Measurements from ENCODE around the gene KRTAP2-4.
"Not testable (repeated sequence)": the region's sequence is repeated elsewhere in the genome, so short reads cannot be mapped to it uniquely, and the experiment has no call there.

The KRTAP2-4 gene

GRCh38 chr17:41064301-41064700 is 1.4 kb downstream of the KRTAP2-4 start:
- DNase-seq (ENCODE audit: low read depth, low spot score): no peak
- in situ Hi-C loops (cut with HindIII; ENCODE audit: low sequenced_read_pairs): no loop called here
- no peak overlapping the region for H3K4me3 ChIP-seq (ENCODE audit: low read depth, low read length)
- no peak for TF ChIP-seq CTCF (IDR thresholded peaks at IDR 0.05; ENCODE audit: low read depth, low read length)

GRCh38 chr17:41063449-41063848 is 2.2 kb downstream of the KRTAP2-4 start:
- in situ Hi-C loops (cut with HindIII; ENCODE audit: low sequenced_read_pairs): no loop called here
- no peak for TF ChIP-seq CTCF (IDR thresholded peaks at IDR 0.05; ENCODE audit: low read depth, low read length)
- DNase-seq (ENCODE audit: low read depth, low spot score): no peak
- no peak overlapping the region for H3K4me3 ChIP-seq (ENCODE audit: low read depth, low read length)

- DNase-seq (ENCODE audit: low read depth, low spot score): peak; percentile 90
- no peak overlapping the region for H3K4me3 ChIP-seq (ENCODE audit: low read depth, low read length)
- TF ChIP-seq CTCF (IDR thresholded peaks at IDR 0.05; ENCODE audit: low read depth, low read length): no peak
- in situ Hi-C loops (cut with HindIII; ENCODE audit: low sequenced_read_pairs): no loop called here
Measured at GRCh38 chr17:41061964-41062363, 3.7 kb downstream of the KRTAP2-4 start.

- no peak within 1 kb of the TSS for H3K4me3 ChIP-seq (ENCODE audit: low read depth, low read length)
- DNase-seq (ENCODE audit: low read depth, low spot score): peak; percentile 90
- in situ Hi-C loops (cut with HindIII; ENCODE audit: low sequenced_read_pairs): no loop called here
- no peak for TF ChIP-seq CTCF (IDR thresholded peaks at IDR 0.05; ENCODE audit: low read depth, low read length)
Measured at GRCh38 chr17:41060052-41060604, 5.6 kb downstream of the KRTAP2-4 start, which contains the start of gene KRTAP2-3. TSS of gene KRTAP2-3 (minus strand) at chr17:41060114. CDS start at chr17:41060050, 64 bp downstream.

GRCh38 chr17:41059276-41060051 is 6.2 kb downstream of the KRTAP2-4 start:
- in situ Hi-C loops (cut with HindIII; ENCODE audit: low sequenced_read_pairs); H3K4me3 ChIP-seq (ENCODE audit: low read depth, low read length): not testable (repeated sequence)
- peak; percentile 84 for DNase-seq (ENCODE audit: low read depth, low spot score)

GRCh38 chr17:41058741-41059140 is 6.9 kb downstream of the KRTAP2-4 start:
- TF ChIP-seq CTCF (IDR thresholded peaks at IDR 0.05; ENCODE audit: low read depth, low read length): no peak
- H3K4me3 ChIP-seq (ENCODE audit: low read depth, low read length): no peak overlapping the region
- no peak for DNase-seq (ENCODE audit: low read depth, low spot score)
- in situ Hi-C loops (cut with HindIII; ENCODE audit: low sequenced_read_pairs): no loop called here

GRCh38 chr17:41057547-41057946 is 8.1 kb downstream of the KRTAP2-4 start:
- no peak overlapping the region for H3K4me3 ChIP-seq (ENCODE audit: low read depth, low read length)
- no peak for TF ChIP-seq CTCF (IDR thresholded peaks at IDR 0.05; ENCODE audit: low read depth, low read length)
- no peak for DNase-seq (ENCODE audit: low read depth, low spot score)
- in situ Hi-C loops (cut with HindIII; ENCODE audit: low sequenced_read_pairs): no loop called here

GRCh38 chr17:41055130-41055529 is 10.5 kb downstream of the KRTAP2-4 start, which contains the start of gene KRTAP2-2:
TSS of gene KRTAP2-2 (minus strand) at chr17:41055230. CDS start at chr17:41055211, 19 bp downstream.
- H3K4me3 ChIP-seq (ENCODE audit: low read depth, low read length); DNase-seq (ENCODE audit: low read depth, low spot score); in situ Hi-C loops (cut with HindIII; ENCODE audit: low sequenced_read_pairs): not testable (repeated sequence)

GRCh38 chr17:41054556-41054955 is 11.1 kb downstream of the KRTAP2-4 start:
- in situ Hi-C loops (cut with HindIII; ENCODE audit: low sequenced_read_pairs); H3K4me3 ChIP-seq (ENCODE audit: low read depth, low read length); DNase-seq (ENCODE audit: low read depth, low spot score): not testable (repeated sequence)
